Nephron (organoid): ENCODE data around the gene DESI1.
"Not testable (repeated sequence)": the region's sequence is repeated elsewhere in the genome, so short reads cannot be mapped to it uniquely, and the experiment has no call there.

Source experiments
- H3K27ac Mint-ChIP-seq, 3 experiments: 2 replicates each; pipeline ENCODE4 v1.8.0; 2020; ENCODE audit warnings: mixed read lengths in 3 of 3, mild to moderate bottlenecking in 2 of 3, moderate library complexity in 1 of 3
- H3K27me3 Mint-ChIP-seq: 2 replicates; pipeline ENCODE4 v1.8.0; 2021; ENCODE audit warnings: low read depth, mild to moderate bottlenecking, moderate library complexity, mixed read lengths
- H3K36me3 Mint-ChIP-seq: 2 replicates; pipeline ENCODE4 v1.8.0; 2020; ENCODE audit warnings: low read depth, mixed read lengths
- H3K4me1 Mint-ChIP-seq: 2 replicates; pipeline ENCODE4 v1.8.0; 2020; ENCODE audit warnings: mixed read lengths
- H3K4me3 Mint-ChIP-seq, 3 experiments: 2 replicates each; pipeline ENCODE4 v1.8.0; 2020; ENCODE audit warnings: mild to moderate bottlenecking in 3 of 3, mixed read lengths in 3 of 3, moderate library complexity in 2 of 3
- H3K9me3 Mint-ChIP-seq: 2 replicates; pipeline ENCODE4 v1.8.0; 2020; ENCODE audit warnings: mixed read lengths
- TF ChIP-seq, protein P1 (sequence below), 3 experiments: fragments of 200-600 bp; sonication (generic); IDR thresholded peaks; one replicate each; pipeline ENCODE4 v1.5.0; 2021; ENCODE audit warnings: antibody characterized with exemption in 3 of 3; ENCODE audit not compliant: unreplicated experiment in 3 of 3

Gene DESI1

DNA sequence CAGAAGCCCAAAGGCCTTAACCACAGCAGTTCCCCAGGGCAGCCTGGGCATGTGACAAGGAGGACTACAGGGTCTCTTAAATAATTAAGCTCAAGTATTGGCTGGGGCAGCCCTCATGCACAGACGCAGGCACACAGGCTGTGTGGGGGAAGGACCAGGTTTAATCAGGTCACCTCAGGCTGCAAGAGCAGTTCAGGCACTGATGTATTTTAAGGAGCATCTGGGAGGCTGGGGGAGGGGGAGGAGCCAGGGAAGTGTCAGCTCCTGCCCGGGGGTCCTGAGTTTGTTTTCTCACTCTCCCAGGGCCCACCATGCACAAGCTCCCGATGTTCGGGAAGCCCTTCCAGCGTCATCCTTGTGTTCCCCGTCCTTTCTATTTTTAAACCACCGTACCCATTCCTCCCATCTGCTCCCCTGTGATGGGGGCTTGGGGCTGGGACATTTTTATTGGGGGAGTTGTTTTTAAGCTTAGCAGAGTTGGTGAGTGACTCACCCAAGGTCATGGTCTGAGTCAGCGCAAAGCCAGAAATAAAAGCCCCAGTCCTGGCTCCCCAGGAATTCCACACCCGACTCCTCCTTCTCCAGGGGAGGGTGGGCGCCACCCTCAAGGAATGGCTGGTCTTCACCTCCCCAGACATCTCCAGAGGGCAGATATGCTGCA lies 57.7 kb downstream of the DESI1 start:
- Mint-ChIP-seq H3K36me3 (no peaks in the 10 kb centered on the region), H3K27me3 (no peaks in the 10 kb centered on the region), H3K27ac (peak overlapping the region; percentile 72 to 94 (median 90)), H3K4me3 (peak overlapping the region; percentile 67 to 93 (median 87)), H3K4me1 (peaks cover 48% of the 10 kb centered on the region), H3K9me3 (no peaks in the 10 kb centered on the region)
- TF ChIP-seq, protein P1, sequence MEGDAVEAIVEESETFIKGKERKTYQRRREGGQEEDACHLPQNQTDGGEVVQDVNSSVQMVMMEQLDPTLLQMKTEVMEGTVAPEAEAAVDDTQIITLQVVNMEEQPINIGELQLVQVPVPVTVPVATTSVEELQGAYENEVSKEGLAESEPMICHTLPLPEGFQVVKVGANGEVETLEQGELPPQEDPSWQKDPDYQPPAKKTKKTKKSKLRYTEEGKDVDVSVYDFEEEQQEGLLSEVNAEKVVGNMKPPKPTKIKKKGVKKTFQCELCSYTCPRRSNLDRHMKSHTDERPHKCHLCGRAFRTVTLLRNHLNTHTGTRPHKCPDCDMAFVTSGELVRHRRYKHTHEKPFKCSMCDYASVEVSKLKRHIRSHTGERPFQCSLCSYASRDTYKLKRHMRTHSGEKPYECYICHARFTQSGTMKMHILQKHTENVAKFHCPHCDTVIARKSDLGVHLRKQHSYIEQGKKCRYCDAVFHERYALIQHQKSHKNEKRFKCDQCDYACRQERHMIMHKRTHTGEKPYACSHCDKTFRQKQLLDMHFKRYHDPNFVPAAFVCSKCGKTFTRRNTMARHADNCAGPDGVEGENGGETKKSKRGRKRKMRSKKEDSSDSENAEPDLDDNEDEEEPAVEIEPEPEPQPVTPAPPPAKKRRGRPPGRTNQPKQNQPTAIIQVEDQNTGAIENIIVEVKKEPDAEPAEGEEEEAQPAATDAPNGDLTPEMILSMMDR (IDR thresholded peaks at IDR 0.05; ENCODE audit: unreplicated experiment in 3 of 3): no peak

DNA sequence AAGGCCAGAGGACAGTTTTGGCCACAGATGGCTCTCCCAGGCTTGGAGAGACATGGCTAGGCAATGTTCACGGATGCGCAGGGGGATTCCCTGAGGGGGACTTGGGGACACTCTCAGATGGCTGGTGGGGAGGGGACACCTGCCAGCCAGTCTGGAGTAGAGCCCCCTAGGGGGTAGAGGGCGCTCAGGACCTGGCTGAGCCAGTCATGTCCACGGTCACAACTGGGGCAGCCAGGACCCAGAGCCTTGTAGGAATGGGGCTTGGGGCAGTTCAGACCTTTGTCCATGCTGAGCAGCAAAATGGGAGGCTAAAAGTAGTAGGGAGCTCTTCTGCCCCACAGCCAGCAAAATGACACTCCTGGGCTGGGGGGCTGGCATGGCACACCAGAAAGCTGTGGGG lies 58.4 kb downstream of the DESI1 start:
- Mint-ChIP-seq H3K27ac (peak overlapping the region; percentile 72 to 94 (median 90)), H3K9me3 (no peaks in the 10 kb centered on the region), H3K4me1 (peaks cover 53% of the 10 kb centered on the region), H3K4me3 (peak overlapping the region; percentile 67 to 93 (median 87)), H3K27me3 (no peaks in the 10 kb centered on the region), H3K36me3 (no peaks in the 10 kb centered on the region)
- TF ChIP-seq, protein P1 (IDR thresholded peaks at IDR 0.05; ENCODE audit: unreplicated experiment in 3 of 3): no peak

DNA sequence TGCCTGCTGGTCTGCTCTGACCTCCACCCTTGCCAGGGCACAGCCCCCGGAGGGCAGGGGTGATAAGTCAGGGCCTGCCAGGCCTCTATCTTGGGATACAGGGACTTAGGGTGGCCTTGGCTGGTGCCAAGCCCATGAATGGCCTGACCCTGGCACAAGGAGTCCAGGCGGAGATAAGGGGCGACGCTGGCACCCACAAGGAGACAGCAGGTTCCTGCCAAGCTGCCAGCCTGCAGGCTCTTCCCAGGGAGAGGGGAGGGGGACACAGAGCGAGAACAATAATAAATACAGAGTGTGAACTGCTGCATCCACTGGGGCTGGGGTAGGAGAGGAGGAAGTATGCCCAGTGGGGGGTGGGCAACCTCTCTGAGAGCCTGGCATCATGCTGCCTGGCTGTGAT lies 59.1 kb downstream of the DESI1 start:
- TF ChIP-seq, protein P1 (IDR thresholded peaks at IDR 0.05; ENCODE audit: unreplicated experiment in 3 of 3): no peak
- H3K4me3 Mint-ChIP-seq: peak overlapping the region; percentile 80 to 93 (median 87)
- peak overlapping the region; percentile 85 to 94 (median 90) for H3K27ac Mint-ChIP-seq
- H3K9me3 Mint-ChIP-seq: no peaks in the 10 kb centered on the region
- no peaks in the 10 kb centered on the region for H3K27me3 Mint-ChIP-seq
- peaks cover 59% of the 10 kb centered on the region for H3K4me1 Mint-ChIP-seq
- no peaks in the 10 kb centered on the region for H3K36me3 Mint-ChIP-seq

DNA sequence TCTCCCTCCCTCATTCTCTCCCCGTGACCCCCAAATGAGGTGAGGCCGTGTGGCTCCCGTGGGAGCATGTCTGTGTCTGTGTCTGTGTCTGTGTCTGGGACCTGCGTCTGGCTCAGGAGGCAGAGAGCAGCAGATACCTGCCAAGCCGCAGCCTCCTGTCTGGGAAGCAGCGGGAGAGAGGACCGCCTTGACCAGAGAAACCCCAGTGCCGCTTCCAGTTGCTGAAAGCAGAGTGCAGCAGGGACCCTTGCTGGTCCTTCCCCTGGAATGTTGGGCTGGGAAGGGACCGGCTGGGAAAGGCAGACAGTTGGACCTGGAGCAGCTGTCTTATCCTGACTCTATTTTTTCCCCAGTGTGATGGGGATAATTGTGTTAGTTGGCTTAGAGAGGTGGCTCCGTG lies 59.5 kb downstream of the DESI1 start:
- Mint-ChIP-seq H3K36me3 (no peaks in the 10 kb centered on the region), H3K9me3 (no peaks in the 10 kb centered on the region), H3K4me3 (peak overlapping the region; percentile 80 to 93 (median 87)), H3K27me3 (no peaks in the 10 kb centered on the region), H3K4me1 (peaks cover 63% of the 10 kb centered on the region), H3K27ac (peak overlapping the region; percentile 85 to 94 (median 90))
- TF ChIP-seq, protein P1 (IDR thresholded peaks at IDR 0.05; ENCODE audit: unreplicated experiment in 3 of 3): no peak

DNA sequence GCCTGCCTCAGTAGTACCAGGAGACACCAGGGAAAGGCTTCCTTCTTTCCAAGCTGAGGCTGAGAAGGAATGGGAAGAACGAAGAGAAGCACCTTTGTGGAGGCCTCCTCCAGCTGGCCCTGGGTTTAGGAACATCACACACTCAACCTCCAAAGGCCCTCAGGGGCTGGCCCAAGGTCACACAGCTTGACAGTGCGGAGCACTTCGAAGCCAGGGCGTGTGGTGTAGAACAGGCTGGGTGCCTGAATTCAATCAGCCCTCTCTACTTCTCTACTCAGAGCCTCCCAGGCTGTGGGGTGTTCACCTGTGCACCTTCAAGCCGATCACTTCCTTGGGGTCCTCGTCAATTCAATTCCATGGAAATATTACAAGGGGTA lies 60.8 kb downstream of the DESI1 start:
- no peaks in the 10 kb centered on the region for H3K9me3 Mint-ChIP-seq
- no peaks in the 10 kb centered on the region for H3K27me3 Mint-ChIP-seq
- H3K36me3 Mint-ChIP-seq: no peaks in the 10 kb centered on the region
- H3K27ac Mint-ChIP-seq: peak overlapping the region; percentile 85 to 94 (median 90)
- peaks cover 72% of the 10 kb centered on the region for H3K4me1 Mint-ChIP-seq
- peak overlapping the region; percentile 80 to 93 (median 87) for H3K4me3 Mint-ChIP-seq
- TF ChIP-seq, protein P1 (IDR thresholded peaks at IDR 0.05; ENCODE audit: unreplicated experiment in 3 of 3): no peak

DNA sequence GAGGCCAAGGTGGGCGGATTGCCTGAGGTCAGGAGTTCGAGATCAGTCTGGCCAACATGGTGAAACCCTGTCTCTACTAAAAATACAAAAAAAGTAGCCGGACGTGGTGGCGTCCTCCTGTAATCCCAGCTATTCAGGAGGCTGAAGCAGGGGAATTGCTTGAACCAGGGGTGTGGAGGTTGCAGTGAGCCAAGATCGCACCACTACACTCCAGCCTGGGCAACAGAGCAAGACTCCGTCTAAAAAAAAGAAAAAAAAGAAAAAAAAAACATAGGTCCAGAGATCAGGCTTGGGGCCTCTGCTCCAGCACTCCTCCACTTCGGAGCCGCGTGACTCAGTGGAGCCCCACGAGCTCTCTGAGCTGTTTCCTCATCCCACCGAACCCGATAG lies 62.6 kb downstream of the DESI1 start:
- H3K27me3 Mint-ChIP-seq, H3K9me3 Mint-ChIP-seq, H3K4me3 Mint-ChIP-seq, H3K36me3 Mint-ChIP-seq: not testable (repeated sequence)
- Mint-ChIP-seq H3K4me1 (peaks cover 75% of the 10 kb centered on the region), H3K27ac (peak overlapping the region; percentile 24 to 95 (median 83))
